WERI-Rb-1 (cell line): ENCODE measurements around the gene ARPC5.
A peak's percentile ranks its signal among the peaks of the same experiment; 100 is the strongest.
"Not testable (repeated sequence)": the region's sequence is repeated elsewhere in the genome, so short reads cannot be mapped to it uniquely, and the experiment has no call there.

ENCODE experiments used
- DNase-seq: peaks from one replicate; pipeline ENCODE4 v3.0.0-alpha.2; 2020
- H3K27ac ChIP-seq: fragments of 250-450 bp; sonication (Bioruptor Pico); 2 replicates; pipeline ENCODE4 v1.5.1; 2020; ENCODE audit warnings: mild to moderate bottlenecking, moderate library complexity
- H3K27me3 ChIP-seq: fragments of 250-450 bp; sonication (Bioruptor Pico); 2 replicates; pipeline ENCODE4 v1.5.1; 2021; ENCODE audit warnings: mild to moderate bottlenecking, low read depth, moderate library complexity; ENCODE audit not compliant: insufficient read depth, severe bottlenecking
- H3K36me3 ChIP-seq: fragments of 250-450 bp; sonication (Bioruptor Pico); 2 replicates; pipeline ENCODE4 v1.5.1; 2020; ENCODE audit warnings: mild to moderate bottlenecking, moderate library complexity
- H3K4me3 ChIP-seq: 2 replicates; pipeline ENCODE4 v1.5.1; 2011; ENCODE audit warnings: low read depth, mild to moderate bottlenecking, control low read depth, low read length
- H3K9me3 ChIP-seq: fragments of 250-450 bp; sonication (Bioruptor Pico); 2 replicates; pipeline ENCODE4 v1.5.1; 2021; ENCODE audit warnings: mild to moderate bottlenecking, moderate library complexity; ENCODE audit not compliant: severe bottlenecking
- CTCF ChIP-seq: IDR thresholded peaks from 2 replicates; pipeline ENCODE4 v1.5.1; 2011; ENCODE audit warnings: low read depth, mild to moderate bottlenecking, control low read depth, inconsistent platforms, low read length

ARPC5 gene

GRCh38 chr1:183635606-183636333 lies at the start of gene ARPC5:
Gene ARPC5, minus strand, starts transcription at chr1:183635783. Its CDS starts 124 bp downstream, at chr1:183635659.
- Histone ChIP-seq H3K9me3 (no peaks in the 10 kb centered on the region), H3K36me3 (no peaks in the 10 kb centered on the region), H3K27me3 (no peaks in the 10 kb centered on the region), H3K27ac (peak within 1 kb of the TSS; percentile 79), H3K4me3 (peak within 1 kb of the TSS; percentile 63)
- DNase-seq, result peak; percentile 97
- TF ChIP-seq CTCF, result no peak

GRCh38 chr1:183685112-183685713 lies 49.6 kb upstream of the ARPC5 start:
- H3K27me3 ChIP-seq, result no peaks in the 10 kb centered on the region
- peak; percentile 25 for DNase-seq
- H3K36me3 ChIP-seq, result no peaks in the 10 kb centered on the region
- H3K4me3 ChIP-seq, result no peak overlapping the region
- no peaks in the 10 kb centered on the region for H3K9me3 ChIP-seq
- TF ChIP-seq CTCF, result peak; percentile 49
- H3K27ac ChIP-seq, result no peak overlapping the region

- H3K36me3 ChIP-seq, DNase-seq, H3K4me3 ChIP-seq: not testable (repeated sequence)
Observed at GRCh38 chr1:183679363-183679762, 43.8 kb upstream of the ARPC5 start.

DNA sequence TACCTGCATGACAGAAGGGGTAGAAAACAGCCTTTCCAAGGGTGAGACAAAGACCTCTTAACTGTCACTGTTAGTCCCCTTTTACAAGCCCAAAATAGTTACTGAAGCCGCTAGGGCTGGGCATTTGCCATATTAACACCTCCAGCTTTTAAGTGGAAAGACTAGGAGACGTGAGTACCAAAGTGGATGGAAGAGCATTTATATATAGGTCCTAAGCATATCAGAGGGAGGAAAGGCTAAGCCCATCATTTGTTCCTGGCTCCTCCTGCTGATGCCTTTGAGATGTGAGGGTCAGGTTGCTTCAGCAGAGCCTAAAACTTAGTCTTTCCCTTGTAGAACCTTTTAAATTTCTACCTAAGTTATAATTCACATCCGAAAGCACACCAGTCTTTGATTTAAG lies 43.2 kb upstream of the ARPC5 start:
- Histone ChIP-seq H3K36me3 (no peaks in the 10 kb centered on the region), H3K27ac (no peak overlapping the region), H3K27me3 (no peaks in the 10 kb centered on the region), H3K4me3 (no peak overlapping the region), H3K9me3 (peaks cover 3% of the 10 kb centered on the region)
- no peak for TF ChIP-seq CTCF
- DNase-seq, result no peak

More at GRCh38 chr1:183679363-183679762, 43.8 kb upstream of the ARPC5 start:
- not testable (repeated sequence) for H3K27me3 ChIP-seq, H3K27ac ChIP-seq, H3K9me3 ChIP-seq

DNA sequence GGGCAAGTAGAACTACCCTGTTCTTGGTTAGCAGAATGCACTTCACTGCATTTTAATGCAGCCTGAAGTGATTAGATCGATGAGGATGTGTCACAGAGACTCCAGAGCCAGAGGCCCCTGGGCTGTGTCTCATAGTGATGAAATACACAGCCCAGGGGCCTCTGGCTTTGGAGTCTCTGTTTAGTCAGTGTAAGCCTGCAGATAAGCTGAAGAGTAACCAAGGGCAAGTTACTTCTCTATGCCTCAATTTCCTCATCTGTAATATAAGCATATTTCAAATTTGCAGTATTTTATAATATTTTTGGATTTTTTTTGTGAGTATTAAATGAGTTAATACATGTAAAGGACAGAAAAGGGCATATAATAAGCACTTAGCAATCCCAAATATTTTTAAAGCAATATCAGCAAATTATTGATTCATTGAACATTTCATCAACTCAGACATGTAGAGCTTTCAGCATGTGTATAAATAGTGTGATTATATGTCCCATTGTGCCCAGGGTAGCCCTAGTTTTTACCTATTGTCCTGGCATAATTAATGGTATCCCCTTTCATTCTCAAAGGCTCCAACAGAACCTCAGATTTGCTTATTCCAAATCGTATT lies 41.1 kb upstream of the ARPC5 start:
- Histone ChIP-seq H3K36me3 (no peaks in the 10 kb centered on the region), H3K27ac (no peak overlapping the region), H3K27me3 (no peaks in the 10 kb centered on the region), H3K9me3 (peaks cover 3% of the 10 kb centered on the region), H3K4me3 (no peak overlapping the region)
- DNase-seq, result no peak
- no peak for TF ChIP-seq CTCF

DNA sequence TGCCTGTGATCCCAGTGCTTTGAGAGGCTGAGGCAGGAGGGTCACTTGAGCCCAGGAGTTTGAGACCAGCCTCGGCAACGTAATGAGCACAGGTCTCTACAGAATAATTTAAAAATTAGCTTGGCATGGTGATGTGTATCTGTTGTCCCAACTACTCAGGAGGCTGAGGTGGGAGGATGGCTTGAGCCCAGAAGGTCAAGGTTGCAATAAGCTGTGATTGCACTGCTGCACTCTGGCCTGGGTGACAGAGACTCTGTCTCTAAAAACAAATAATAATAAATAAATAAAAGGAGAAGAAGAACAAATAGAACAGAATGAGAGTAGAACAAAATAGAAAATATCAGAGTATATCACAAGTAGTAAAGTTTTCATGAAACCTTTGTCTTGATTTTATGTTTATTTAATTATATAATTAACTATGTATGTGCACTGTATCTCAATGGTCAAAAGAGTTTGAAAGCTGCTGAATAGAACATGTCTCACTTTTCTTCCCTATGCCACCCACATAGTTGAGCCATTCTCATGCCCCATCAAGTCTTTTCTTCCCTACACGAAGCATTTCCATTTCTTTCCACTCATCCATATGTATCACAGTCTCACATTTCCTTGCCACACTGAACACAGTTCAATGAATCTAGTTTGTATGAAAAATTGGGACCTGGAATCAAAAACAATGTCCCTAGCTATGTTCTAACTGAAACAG lies 40.5 kb upstream of the ARPC5 start:
- no peak for TF ChIP-seq CTCF
- H3K36me3 ChIP-seq, result no peaks in the 10 kb centered on the region
- peaks cover 3% of the 10 kb centered on the region for H3K9me3 ChIP-seq
- DNase-seq, result no peak
- no peak overlapping the region for H3K27ac ChIP-seq
- no peak overlapping the region for H3K4me3 ChIP-seq
- no peaks in the 10 kb centered on the region for H3K27me3 ChIP-seq
